ENCODE measurements around the gene MYMK.

Gene MYMK

DNA sequence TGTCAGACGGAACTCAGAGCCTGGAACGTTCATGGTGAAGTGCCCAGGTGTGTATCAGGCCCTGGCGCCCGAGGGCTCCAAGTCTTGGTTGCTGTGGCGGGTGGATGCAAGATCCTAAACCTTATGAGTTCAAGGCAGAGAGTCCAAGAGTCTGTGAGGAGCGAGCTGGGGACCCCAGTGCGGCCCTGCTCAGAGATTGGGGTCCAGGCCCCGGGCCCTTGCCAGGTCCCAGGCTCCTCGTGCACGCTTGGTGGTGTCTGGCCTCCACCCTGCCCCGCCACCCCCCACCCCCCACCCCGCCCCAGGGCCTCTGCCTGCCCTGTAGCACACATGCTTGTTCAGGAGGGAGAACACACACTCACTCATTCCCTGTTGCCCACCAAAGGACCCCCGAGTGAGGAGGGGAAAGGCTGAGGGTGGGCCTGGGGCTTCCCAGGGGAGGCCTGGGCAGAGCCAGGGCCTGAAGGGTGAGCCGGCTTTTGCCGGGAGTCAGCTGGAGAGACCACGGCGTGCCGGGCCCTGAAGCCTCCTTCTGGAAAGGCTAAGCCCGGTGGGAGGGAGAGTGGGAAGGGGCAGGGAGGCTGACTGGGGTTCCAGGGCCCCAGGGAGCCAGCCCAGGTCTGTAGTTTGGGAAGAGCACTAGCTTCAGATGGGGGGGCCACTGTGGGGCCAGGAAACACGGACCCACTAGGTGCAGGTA is 47.3 kb upstream of the MYMK start:
- Histone ChIP-seq H3K79me2 (ENCODE audit: control insufficient read depth, low read length) (no peaks in the 10 kb centered on the region), H3K4me2 (ENCODE audit: low read length) (no peak overlapping the region)

DNA sequence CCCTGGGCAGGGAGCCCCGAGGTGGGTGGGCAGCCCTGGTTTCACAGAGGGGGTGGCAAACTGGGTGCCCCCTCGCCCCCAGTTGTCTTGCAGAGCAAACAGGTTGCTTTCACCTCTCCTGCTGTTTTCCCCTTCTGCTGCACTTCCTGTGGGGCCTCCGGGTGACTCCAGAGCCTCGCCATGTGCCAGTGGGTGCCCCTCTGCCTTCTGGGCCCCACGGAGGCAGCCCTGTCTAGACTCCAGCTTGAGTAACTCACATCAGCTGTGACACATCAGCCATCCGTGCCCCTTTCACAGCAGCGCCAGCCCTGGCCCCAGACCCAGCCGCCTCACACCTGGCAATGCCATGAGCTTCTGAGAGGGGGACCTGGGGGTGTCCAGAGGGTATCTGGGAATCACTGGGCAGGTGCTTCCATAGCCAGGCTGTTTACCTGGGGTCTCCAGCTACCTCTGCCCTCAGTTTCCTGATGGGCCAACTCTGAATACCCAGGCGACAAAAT is 46.7 kb upstream of the MYMK start:
- H3K27ac ChIP-seq (ENCODE audit: low read depth, low read length) = no peak overlapping the region
- H3K9me3 ChIP-seq (ENCODE audit: control insufficient read depth, insufficient read depth, low read length) = no peaks in the 10 kb centered on the region
- no peak overlapping the region for H3K4me2 ChIP-seq (ENCODE audit: low read length)
- H3K9me2 ChIP-seq (replicated peaks; ENCODE audit: control insufficient read depth, low read length) = no peaks in the 10 kb centered on the region
- no peaks in the 10 kb centered on the region for H3K36me3 ChIP-seq (ENCODE audit: control insufficient read depth, low read length)
- H4K20me1 ChIP-seq (ENCODE audit: control insufficient read depth, insufficient read depth, low read depth, low read length) = no peaks in the 10 kb centered on the region
- H3K4me1 ChIP-seq (ENCODE audit: control insufficient read depth, low read length) = peaks cover 4% of the 10 kb centered on the region; the same call in 1 of the 2 replicates
- H3F3A ChIP-seq (ENCODE audit: control insufficient read depth, insufficient read depth) = no peaks in the 10 kb centered on the region
- no peaks in the 10 kb centered on the region for H3K27me3 ChIP-seq (ENCODE audit: control insufficient read depth, low read length)
- TF ChIP-seq, protein P1, sequence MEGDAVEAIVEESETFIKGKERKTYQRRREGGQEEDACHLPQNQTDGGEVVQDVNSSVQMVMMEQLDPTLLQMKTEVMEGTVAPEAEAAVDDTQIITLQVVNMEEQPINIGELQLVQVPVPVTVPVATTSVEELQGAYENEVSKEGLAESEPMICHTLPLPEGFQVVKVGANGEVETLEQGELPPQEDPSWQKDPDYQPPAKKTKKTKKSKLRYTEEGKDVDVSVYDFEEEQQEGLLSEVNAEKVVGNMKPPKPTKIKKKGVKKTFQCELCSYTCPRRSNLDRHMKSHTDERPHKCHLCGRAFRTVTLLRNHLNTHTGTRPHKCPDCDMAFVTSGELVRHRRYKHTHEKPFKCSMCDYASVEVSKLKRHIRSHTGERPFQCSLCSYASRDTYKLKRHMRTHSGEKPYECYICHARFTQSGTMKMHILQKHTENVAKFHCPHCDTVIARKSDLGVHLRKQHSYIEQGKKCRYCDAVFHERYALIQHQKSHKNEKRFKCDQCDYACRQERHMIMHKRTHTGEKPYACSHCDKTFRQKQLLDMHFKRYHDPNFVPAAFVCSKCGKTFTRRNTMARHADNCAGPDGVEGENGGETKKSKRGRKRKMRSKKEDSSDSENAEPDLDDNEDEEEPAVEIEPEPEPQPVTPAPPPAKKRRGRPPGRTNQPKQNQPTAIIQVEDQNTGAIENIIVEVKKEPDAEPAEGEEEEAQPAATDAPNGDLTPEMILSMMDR (IDR thresholded peaks at IDR 0.05; ENCODE audit: low read depth, low read length, poor library complexity, severe bottlenecking) = no peak
- no peak for TF ChIP-seq EZH2phosphoT487 (IDR thresholded peaks at IDR 0.05; ENCODE audit: borderline replicate concordance, low read length)
- H3K79me2 ChIP-seq (ENCODE audit: control insufficient read depth, low read length) = no peaks in the 10 kb centered on the region
- H3K4me3 ChIP-seq (ENCODE audit: low read length) = no peak overlapping the region

More for the DNA sequence above, 47.3 kb upstream of the MYMK start:
- Histone ChIP-seq H3K27me3 (ENCODE audit: control insufficient read depth, low read length) (peaks cover 4% of the 10 kb centered on the region), H3K4me3 (ENCODE audit: low read length) (no peak overlapping the region), H4K20me1 (ENCODE audit: control insufficient read depth, insufficient read depth, low read depth, low read length) (no peaks in the 10 kb centered on the region), H3K4me1 (ENCODE audit: control insufficient read depth, low read length) (peaks cover 7% of the 10 kb centered on the region; the same call in 1 of the 2 replicates), H3K9me2 (replicated peaks; ENCODE audit: control insufficient read depth, low read length) (no peaks in the 10 kb centered on the region), H3K36me3 (ENCODE audit: control insufficient read depth, low read length) (no peaks in the 10 kb centered on the region), H3F3A (ENCODE audit: control insufficient read depth, insufficient read depth) (no peaks in the 10 kb centered on the region), H3K9me3 (ENCODE audit: control insufficient read depth, insufficient read depth, low read length) (no peaks in the 10 kb centered on the region), H3K27ac (ENCODE audit: low read depth, low read length) (no peak overlapping the region)
- TF ChIP-seq, protein P1 (IDR thresholded peaks at IDR 0.05; ENCODE audit: low read depth, low read length, poor library complexity, severe bottlenecking) = no peak
- no peak for TF ChIP-seq EZH2phosphoT487 (IDR thresholded peaks at IDR 0.05; ENCODE audit: borderline replicate concordance, low read length)

DNA sequence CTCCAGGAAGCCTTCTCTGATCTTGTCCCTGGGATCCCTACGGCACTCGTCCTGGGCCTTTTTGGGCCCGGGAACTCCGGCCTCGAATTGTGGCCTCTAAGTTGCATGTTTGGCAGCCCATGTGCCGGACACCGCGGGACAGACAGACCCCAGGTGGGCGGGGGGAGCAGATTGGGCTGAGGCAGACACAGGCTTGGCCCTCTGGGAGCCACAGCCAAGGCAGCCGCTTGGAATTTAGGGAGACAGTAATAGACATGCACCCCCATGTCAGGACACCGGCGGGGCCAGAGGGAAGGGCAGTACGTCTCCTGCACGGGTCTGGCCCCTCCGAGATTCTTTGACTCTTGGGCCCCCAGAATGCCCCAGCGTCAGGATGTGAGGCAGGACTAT is 45.9 kb upstream of the MYMK start:
- Histone ChIP-seq H3F3A (ENCODE audit: control insufficient read depth, insufficient read depth) (no peaks in the 10 kb centered on the region), H3K27ac (ENCODE audit: low read depth, low read length) (no peak overlapping the region), H3K9me2 (replicated peaks; ENCODE audit: control insufficient read depth, low read length) (no peaks in the 10 kb centered on the region)

More for the DNA sequence above, 45.9 kb upstream of the MYMK start:
- H3K36me3 ChIP-seq (ENCODE audit: control insufficient read depth, low read length) = no peaks in the 10 kb centered on the region
- H4K20me1 ChIP-seq (ENCODE audit: control insufficient read depth, insufficient read depth, low read depth, low read length) = no peaks in the 10 kb centered on the region
- no peak overlapping the region for H3K4me3 ChIP-seq (ENCODE audit: low read length)
- no peaks in the 10 kb centered on the region for H3K9me3 ChIP-seq (ENCODE audit: control insufficient read depth, insufficient read depth, low read length)
- TF ChIP-seq EZH2phosphoT487 (IDR thresholded peaks at IDR 0.05; ENCODE audit: borderline replicate concordance, low read length) = no peak
- TF ChIP-seq, protein P1 (IDR thresholded peaks at IDR 0.05; ENCODE audit: low read depth, low read length, poor library complexity, severe bottlenecking) = no peak
- H3K27me3 ChIP-seq (ENCODE audit: control insufficient read depth, low read length) = no peaks in the 10 kb centered on the region
- H3K4me2 ChIP-seq (ENCODE audit: low read length) = no peak overlapping the region
- H3K4me1 ChIP-seq (ENCODE audit: control insufficient read depth, low read length) = no peaks in the 10 kb centered on the region
- H3K79me2 ChIP-seq (ENCODE audit: control insufficient read depth, low read length) = no peaks in the 10 kb centered on the region

All from DOHH2 (cell line).